Measurements from ENCODE around the gene TNNT1. TPM values are rescaled to one million over a fixed set of nuclear protein-coding genes. Genes with fewer than 3 reads are reported as not detected.
"Not testable (repeated sequence)": the region's sequence is repeated elsewhere in the genome, so short reads cannot be mapped to it uniquely, and the experiment has no call there.

TNNT1 gene
- total RNA-seq, 1 donor from 2014 or later: 2.8 TPM

DNA sequence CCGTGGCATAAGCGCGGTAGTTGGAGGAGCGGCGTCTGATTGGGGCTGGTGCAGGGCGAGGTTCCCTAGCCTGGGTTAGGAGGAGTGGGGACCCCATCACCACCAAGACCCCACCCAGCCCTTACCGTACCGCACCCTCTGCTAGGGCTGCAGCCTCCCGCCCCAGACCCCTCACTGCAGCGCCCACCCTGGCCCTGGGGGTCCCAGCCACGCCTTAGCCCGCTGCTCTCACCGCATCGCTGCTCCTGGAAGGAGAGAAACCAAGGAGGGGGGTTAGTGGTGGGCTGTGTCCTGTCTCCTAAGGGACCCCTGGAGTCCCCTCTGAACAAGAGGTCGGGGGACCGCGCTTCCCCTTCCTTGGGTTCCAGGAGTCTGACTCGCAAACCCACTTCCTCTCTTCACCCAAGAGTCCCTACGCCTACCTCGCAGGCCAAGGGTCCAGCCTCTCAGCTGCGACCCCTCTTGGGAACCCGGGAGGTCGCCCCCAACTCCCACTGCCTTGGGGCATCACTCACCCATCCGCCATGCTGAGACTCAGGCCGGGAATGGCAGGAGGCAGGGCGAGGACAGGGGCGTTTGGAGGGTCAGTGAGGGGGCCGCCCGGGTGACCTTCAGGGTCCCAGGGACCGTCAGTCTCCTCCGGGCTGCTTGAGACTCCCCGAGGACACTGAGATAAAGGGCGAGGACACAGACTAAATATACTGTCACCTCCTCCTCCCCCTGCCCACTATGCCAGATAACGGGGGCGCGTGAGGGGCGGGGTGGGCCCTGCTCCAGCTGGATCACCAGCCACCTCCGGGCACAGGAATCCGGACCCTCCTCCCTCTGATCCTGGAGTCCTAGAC is 8.3 kb upstream of the TNNT1 start, which contains the start of gene TNNI3:
Gene TNNI3, minus strand, starts transcription at position 669 of the 845 bp plus-strand sequence. Its CDS starts 143 bp downstream, at position 526.
- DNase-seq (ENCODE audit: low spot score): no peak
- Mint-ChIP-seq H3K4me3 (ENCODE audit: unreplicated experiment) (no peak within 1 kb of the TSS), H3K27ac (ENCODE audit: unreplicated experiment) (no peak within 1 kb of the TSS), H3K36me3 (ENCODE audit: low read depth, unreplicated experiment) (peaks cover 12% of the 10 kb centered on the region), H3K9me3 (ENCODE audit: unreplicated experiment) (peaks cover under 1% of the 10 kb centered on the region), H3K27me3 (ENCODE audit: unreplicated experiment) (peaks cover 14% of the 10 kb centered on the region), H3K4me1 (ENCODE audit: unreplicated experiment) (peaks cover 9% of the 10 kb centered on the region)
- TF ChIP-seq, protein P1, sequence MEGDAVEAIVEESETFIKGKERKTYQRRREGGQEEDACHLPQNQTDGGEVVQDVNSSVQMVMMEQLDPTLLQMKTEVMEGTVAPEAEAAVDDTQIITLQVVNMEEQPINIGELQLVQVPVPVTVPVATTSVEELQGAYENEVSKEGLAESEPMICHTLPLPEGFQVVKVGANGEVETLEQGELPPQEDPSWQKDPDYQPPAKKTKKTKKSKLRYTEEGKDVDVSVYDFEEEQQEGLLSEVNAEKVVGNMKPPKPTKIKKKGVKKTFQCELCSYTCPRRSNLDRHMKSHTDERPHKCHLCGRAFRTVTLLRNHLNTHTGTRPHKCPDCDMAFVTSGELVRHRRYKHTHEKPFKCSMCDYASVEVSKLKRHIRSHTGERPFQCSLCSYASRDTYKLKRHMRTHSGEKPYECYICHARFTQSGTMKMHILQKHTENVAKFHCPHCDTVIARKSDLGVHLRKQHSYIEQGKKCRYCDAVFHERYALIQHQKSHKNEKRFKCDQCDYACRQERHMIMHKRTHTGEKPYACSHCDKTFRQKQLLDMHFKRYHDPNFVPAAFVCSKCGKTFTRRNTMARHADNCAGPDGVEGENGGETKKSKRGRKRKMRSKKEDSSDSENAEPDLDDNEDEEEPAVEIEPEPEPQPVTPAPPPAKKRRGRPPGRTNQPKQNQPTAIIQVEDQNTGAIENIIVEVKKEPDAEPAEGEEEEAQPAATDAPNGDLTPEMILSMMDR (IDR thresholded peaks at IDR 0.05; ENCODE audit: unreplicated experiment): no peak

DNA sequence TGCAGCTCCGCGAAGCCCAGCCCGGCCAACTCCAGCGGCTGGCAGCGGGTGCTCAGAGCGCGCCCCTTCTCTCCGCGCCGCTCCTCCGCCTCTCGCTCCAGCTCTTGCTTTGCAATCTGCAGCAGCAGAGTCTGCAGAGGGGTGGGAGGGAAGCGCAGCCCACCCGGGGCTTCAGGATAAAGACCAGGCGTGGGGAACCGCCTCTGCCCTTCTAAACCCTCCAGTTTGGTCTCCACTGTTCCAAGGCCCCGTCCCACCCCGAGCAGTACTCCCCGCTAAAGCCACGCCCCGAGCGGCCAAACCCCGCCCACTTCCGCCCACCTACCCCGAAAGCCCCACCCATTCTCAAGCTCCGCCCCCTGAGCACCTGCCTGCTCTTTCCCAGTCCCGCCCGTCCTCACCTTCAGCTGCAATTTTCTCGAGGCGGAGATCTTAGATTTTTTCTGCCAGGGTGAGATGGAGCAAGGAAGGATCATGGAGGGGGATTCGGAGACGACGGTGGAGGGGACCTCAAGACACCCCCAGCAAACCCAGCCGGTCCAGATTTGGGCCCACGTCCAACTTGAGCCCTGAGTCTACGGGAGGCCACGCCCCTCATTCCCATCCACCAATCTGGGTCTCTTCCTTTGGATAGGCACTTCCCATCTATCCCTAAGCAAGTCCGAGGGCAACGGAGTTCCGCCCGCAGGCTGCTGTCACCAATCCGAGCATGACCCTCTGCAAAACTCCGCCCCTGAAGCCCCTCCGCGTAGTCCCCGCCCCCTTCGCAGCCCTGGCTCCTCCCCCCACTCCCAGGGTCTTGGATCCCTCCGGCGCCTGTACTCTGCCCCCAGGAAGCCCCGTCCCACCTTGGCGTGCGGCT is 7.4 kb upstream of the TNNT1 start:
- Mint-ChIP-seq H3K4me3 (ENCODE audit: unreplicated experiment) (no peak overlapping the region), H3K27me3 (ENCODE audit: unreplicated experiment) (peaks cover 18% of the 10 kb centered on the region), H3K27ac (ENCODE audit: unreplicated experiment) (no peak overlapping the region), H3K4me1 (ENCODE audit: unreplicated experiment) (peaks cover 14% of the 10 kb centered on the region), H3K9me3 (ENCODE audit: unreplicated experiment) (peaks cover 7% of the 10 kb centered on the region), H3K36me3 (ENCODE audit: low read depth, unreplicated experiment) (peaks cover 16% of the 10 kb centered on the region)
- DNase-seq (ENCODE audit: low spot score): peak; percentile 33
- TF ChIP-seq, protein P1 (IDR thresholded peaks at IDR 0.05; ENCODE audit: unreplicated experiment): no peak

DNA sequence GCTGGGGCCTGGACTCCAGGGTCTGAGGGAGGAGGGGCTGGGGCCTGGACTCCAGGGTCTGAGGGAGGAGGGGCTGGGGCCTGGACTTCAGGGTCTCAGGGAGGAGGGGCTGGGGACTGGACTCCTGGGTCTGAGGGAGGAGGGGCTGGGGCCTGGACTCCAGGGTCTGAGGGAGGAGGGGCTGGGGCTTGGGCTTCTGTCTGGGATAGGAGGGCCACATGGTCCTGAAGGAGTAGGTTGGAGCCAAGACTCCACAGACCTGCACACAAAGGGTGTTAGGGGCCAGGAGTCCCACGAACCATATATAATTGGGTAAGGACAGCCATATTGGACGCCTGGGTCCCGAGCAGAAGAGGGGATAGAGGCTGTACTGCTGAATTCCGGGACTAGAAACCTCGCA is 6.8 kb upstream of the TNNT1 start:
- not testable (repeated sequence) for H3K4me3 Mint-ChIP-seq (ENCODE audit: unreplicated experiment); H3K9me3 Mint-ChIP-seq (ENCODE audit: unreplicated experiment); H3K27ac Mint-ChIP-seq (ENCODE audit: unreplicated experiment); DNase-seq (ENCODE audit: low spot score)
- H3K4me1 Mint-ChIP-seq (ENCODE audit: unreplicated experiment): peaks cover 14% of the 10 kb centered on the region
- H3K36me3 Mint-ChIP-seq (ENCODE audit: low read depth, unreplicated experiment): peaks cover 16% of the 10 kb centered on the region
- H3K27me3 Mint-ChIP-seq (ENCODE audit: unreplicated experiment): peaks cover 20% of the 10 kb centered on the region

DNA sequence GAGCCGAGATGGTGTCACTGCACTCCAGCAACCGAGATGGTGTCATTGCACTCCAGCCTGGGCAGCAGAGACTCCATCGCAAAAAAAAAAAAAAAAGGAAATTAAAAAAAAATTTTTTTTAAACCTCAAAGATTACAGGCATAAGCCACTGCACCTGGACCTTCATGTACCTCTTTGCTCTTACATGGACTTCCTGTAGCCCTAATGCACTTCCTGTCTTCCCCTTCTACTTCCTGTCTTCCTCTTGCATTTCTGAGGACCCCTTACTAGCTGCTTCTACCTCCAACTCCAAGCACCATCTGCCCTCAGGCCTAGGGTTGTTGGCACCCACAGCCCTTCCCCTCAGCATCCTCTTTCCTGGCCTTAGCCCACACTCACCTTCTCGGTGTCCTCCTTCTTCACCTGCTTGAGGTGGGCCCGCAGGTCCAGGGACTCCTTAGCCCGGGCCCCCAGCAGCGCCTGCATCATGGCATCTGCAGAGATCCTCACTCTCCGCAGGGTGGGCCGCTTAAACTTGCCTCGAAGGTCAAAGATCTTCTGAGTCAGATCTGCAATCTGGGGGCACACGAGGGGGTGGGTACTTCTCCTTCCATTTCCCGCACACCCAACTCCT is 4.8 kb upstream of the TNNT1 start:
- no peak overlapping the region for H3K27ac Mint-ChIP-seq (ENCODE audit: unreplicated experiment)
- H3K4me3 Mint-ChIP-seq (ENCODE audit: unreplicated experiment): peak overlapping the region; percentile 57
- H3K27me3 Mint-ChIP-seq (ENCODE audit: unreplicated experiment): peaks cover 26% of the 10 kb centered on the region
- H3K9me3 Mint-ChIP-seq (ENCODE audit: unreplicated experiment): peaks cover 7% of the 10 kb centered on the region
- no peak for DNase-seq (ENCODE audit: low spot score)
- TF ChIP-seq, protein P1 (IDR thresholded peaks at IDR 0.05; ENCODE audit: unreplicated experiment): no peak
- H3K36me3 Mint-ChIP-seq (ENCODE audit: low read depth, unreplicated experiment): peaks cover 23% of the 10 kb centered on the region
- peaks cover 14% of the 10 kb centered on the region for H3K4me1 Mint-ChIP-seq (ENCODE audit: unreplicated experiment)

DNA sequence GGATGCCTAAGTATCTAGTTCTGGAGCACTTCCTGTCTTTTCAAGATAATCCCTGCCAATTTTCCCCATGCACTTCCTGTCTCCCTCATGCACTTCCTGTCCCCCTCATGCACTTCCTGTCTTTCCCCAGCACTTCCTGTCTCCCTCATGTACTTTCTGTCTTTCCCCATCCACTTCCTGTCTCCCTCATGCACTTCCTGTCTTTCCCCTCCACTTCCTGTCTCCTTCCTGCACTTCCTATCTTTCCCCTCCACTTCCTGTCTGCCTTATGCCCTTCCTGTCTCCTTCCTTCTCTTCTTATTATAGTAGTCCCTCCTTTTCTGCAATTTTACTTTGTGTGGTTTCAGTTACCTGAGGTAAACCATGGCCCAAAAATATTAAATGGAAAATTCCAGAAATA is 3.0 kb upstream of the TNNT1 start:
- Mint-ChIP-seq H3K27ac (ENCODE audit: unreplicated experiment) (peak overlapping the region; percentile 90), H3K4me1 (ENCODE audit: unreplicated experiment) (peaks cover 14% of the 10 kb centered on the region), H3K9me3 (ENCODE audit: unreplicated experiment) (peaks cover 7% of the 10 kb centered on the region), H3K36me3 (ENCODE audit: low read depth, unreplicated experiment) (peaks cover 23% of the 10 kb centered on the region), H3K4me3 (ENCODE audit: unreplicated experiment) (no peak overlapping the region), H3K27me3 (ENCODE audit: unreplicated experiment) (peaks cover 26% of the 10 kb centered on the region)
- TF ChIP-seq, protein P1 (IDR thresholded peaks at IDR 0.05; ENCODE audit: unreplicated experiment): no peak
- DNase-seq (ENCODE audit: low spot score): no peak

All from endothelial cell (in vitro differentiated cells).